Right lung (tissue), 5 donors: ENCODE data around the gene SEMA3C. TPM values are rescaled to one million over a fixed set of nuclear protein-coding genes. Genes with fewer than 3 reads are reported as not detected.

Experiments used
- DNase-seq, 2 donors: peaks; one replicate each; pipeline ENCODE4 v3.0.0-alpha.2; 2013
- polyA plus RNA-seq, 5 donors: library from polyadenylated mRNA; unstranded; fragments of 120-200 nt; gene quantifications; one replicate each; pipeline versions ENCODE4 v1.2.1 to v1.2.3, GENCODE V29; 2013; ENCODE audit warnings: inconsistent platforms in 1 of 5, low replicate concordance in 1 of 5; ENCODE audit not compliant: insufficient read length in 5 of 5, insufficient read depth in 1 of 5

SEMA3C gene
- polyA plus RNA-seq, 5 donors = 45.0 to 126 (median 106) TPM

- no peak for DNase-seq
Measured at GRCh38 chr7:80705130-80705781, 213.6 kb downstream of the SEMA3C start.

DNA sequence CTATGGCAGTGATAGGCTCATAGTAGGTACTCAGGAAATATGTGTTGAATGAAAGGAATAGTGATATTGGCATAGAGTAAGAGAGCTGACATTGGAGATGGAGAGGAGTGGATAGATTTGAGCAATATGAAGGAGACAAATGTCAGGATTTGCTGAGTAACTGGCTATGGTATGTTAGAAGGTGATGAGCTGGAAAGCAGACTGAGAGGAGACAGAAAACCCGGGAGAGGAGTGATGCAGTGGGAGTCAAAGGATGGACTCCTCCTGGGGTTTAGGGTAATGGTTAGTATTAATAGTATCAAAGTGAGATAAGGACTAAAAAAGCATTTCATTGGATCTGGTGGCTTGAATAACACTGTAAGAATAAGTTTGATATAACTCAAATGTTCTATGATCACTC, 215.6 kb downstream of the SEMA3C start:
- DNase-seq = no peak

- DNase-seq = no peak
Measured at GRCh38 chr7:80699721-80700256, 219.1 kb downstream of the SEMA3C start.

DNA sequence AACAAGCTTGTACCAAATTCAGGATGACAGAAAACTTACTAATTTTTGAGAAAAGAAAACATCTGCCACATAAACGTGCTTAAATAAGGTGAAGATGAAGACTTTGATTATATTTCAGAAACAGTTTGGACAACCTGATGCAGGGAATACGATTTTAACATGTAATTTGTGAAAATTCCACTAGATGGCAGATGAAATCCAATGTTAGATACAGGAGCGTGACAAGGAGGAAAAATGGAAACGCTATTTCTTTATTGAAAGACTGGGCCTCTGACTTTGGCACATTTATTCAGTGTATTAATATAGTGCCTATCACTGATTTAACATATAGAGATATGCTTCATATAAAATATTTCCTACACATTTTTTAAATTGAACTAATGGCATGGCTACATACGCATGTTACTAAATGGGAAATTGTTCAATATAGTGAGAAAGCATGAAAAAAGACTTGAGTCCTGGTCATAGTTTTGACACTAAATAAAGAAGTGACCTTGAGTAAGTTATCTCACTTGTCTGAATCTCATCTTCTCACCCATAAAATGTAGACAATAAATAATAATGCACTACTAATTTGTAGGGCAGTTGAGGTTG, 219.7 kb downstream of the SEMA3C start:
- DNase-seq = peak in 1 of 2 donors; percentile 51
